Large intestine (tissue), 3 donors: ENCODE data around the gene PIN1. TPM values are rescaled to one million over a fixed set of nuclear protein-coding genes. Genes with fewer than 3 reads are reported as not detected.

ENCODE experiments used
- DNase-seq, 2 donors: peaks; one replicate each; pipeline versions ENCODE4 v3.0.0 to v3.0.0-alpha.2; 2013
- H3K27ac ChIP-seq: one replicate; pipeline ENCODE4 v1.5.1; 2013; ENCODE audit warnings: low read length
- H3K27me3 ChIP-seq: 2 replicates; pipeline ENCODE4 v1.6.1; 2013; ENCODE audit warnings: low read length; ENCODE audit not compliant: control insufficient read depth, insufficient read depth
- H3K36me3 ChIP-seq: 2 replicates; pipeline ENCODE4 v1.6.1; 2013; ENCODE audit warnings: low read length; ENCODE audit not compliant: control insufficient read depth, insufficient read depth
- H3K4me1 ChIP-seq: one replicate; pipeline ENCODE4 v1.6.1; 2013; ENCODE audit warnings: low read length; ENCODE audit not compliant: control insufficient read depth, insufficient read depth
- H3K4me3 ChIP-seq: one replicate; pipeline ENCODE4 v1.5.1; 2013; ENCODE audit warnings: low read length
- H3K9me3 ChIP-seq: one replicate; pipeline ENCODE4 v1.6.1; 2013; ENCODE audit warnings: mild to moderate bottlenecking, low read depth, low read length, moderate library complexity; ENCODE audit not compliant: control insufficient read depth
- WGBS: methylation state at CpG from one replicate; pipeline ENCODE4 v1.1.5; 2013; ENCODE audit warnings: low lambda C conversion rate; ENCODE audit not compliant: insufficient coverage; 5-methylcytosine and 5-hydroxymethylcytosine counted together
- polyA plus RNA-seq: library from polyadenylated mRNA; unstranded; fragments of 120-200 nt; gene quantifications from one replicate; pipeline ENCODE4 v1.2.1, GENCODE V29; 2013

Gene PIN1
- polyA plus RNA-seq, 1 donor, result 46.2 TPM

DNA sequence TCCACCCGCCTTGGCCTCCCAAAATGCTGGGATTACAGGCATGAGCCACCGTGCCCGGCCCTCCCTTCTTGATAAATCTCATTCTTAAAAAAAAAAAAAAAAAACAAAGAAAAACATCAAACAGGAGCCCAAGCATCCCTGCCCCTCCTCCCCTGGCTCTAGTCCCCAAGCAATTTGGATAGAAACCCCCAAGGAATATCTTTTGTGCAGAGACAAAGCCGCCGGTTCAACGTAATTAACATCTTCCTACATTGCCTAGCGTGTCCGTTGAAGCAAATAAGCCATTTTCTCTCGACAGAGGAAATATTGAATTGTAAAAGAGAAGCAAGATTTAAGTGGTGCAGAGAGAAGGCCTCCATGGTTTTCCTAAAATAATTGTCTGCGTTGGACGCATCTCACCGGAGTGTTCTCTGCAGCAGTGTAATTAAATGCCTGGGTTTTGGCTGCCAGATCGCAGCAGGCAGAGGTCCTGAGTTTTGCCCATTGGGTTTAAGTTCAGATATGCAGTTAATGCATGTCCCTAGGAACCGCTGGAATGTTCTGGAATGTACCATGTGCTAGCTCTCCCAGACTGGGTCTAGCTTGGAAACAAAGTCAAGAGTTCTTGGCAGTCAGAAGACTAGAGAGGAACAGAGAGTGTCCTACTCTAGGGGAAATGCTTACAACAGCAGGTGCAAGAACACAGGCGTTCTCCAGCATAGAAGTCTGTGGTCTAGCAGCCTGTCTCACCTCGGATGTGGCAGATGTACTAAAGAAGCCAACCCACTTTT, 30.8 kb downstream of the PIN1 start:
- WGBS, result 80% methylated on average over 2 of the region's 16 CpGs
- no peak for DNase-seq

DNA sequence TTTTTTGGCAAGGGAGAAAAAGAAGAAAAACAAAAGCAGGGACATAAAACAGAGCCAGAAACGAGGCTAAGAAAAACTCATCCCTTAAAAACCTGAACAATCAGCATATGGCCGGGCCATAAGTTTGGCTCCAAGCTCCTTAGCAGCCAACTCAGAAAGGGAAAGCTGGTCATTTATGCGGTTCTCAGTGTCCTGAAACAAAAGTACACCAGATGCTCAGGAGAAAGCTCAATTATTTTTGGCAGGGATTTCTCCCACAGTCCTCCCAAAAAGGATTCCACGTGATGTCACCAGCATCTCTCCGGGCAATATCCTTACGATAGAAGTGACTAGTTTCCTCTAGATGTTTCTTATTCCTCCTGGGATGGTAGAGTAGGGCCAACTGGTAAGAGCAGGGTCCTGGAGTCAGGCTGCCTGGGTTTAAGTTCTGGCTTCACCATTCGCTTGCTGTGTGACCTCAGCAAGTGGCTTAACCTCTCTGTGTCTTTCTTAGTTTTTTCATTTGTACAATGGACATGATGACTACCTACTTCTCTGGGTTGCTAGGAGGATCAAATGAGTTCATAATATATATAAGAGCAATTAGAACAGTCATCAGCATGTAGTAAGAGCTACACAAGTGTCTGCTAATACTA, 34.0 kb downstream of the PIN1 start:
- Histone ChIP-seq H3K36me3 (no peaks in the 10 kb centered on the region), H3K27me3 (no peaks in the 10 kb centered on the region), H3K4me1 (no peaks in the 10 kb centered on the region), H3K27ac (no peak overlapping the region), H3K4me3 (no peak overlapping the region), H3K9me3 (no peaks in the 10 kb centered on the region)
- WGBS, result 100% methylated on average over 1 of the region's 7 CpGs
- no peak for DNase-seq

More for the DNA sequence above, 30.8 kb downstream of the PIN1 start:
- no peaks in the 10 kb centered on the region for H3K4me1 ChIP-seq
- H3K36me3 ChIP-seq, result no peaks in the 10 kb centered on the region
- no peak overlapping the region for H3K27ac ChIP-seq
- H3K27me3 ChIP-seq, result no peaks in the 10 kb centered on the region
- H3K9me3 ChIP-seq, result no peaks in the 10 kb centered on the region
- H3K4me3 ChIP-seq, result no peak overlapping the region

DNA sequence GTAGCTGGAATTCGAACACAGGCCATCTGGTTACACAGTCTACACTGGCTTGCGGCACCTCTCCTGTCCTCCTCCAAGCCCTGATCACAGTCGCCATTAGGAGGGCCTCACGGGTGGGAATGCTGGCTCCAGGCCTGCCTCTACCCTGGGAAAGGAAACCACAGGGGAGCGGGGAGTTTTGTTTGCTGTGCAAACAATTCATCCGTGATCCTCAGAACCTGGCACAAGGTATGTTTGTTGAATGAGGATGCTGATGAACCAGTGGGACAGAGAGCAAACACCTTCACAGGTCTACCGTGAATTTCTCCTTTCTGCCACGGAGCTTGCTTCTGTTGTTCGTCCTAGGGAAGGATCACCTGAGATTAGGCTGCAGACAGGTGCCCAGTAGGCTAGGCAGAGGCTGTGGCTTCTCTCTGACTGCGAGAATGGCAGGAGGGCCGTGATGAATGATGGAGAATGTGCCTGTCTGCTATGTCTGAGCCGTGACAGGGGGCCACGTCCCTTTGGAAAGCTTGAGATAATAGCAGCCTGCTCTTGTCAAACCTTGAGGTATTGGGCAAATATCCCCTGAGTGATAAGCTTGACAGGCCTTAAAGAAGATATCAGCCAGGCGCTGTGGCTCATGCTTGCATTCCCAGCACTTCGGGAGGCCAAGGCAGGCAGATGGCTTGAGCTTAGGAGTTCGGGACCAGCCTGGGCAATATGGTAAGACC, 36.7 kb downstream of the PIN1 start:
- H3K4me3 ChIP-seq, result no peak overlapping the region
- no peak overlapping the region for H3K27ac ChIP-seq
- DNase-seq, result no peak
- no peaks in the 10 kb centered on the region for H3K4me1 ChIP-seq
- no CpG with 5 or more reads among the region's 16 CpGs for WGBS
- H3K36me3 ChIP-seq, result no peaks in the 10 kb centered on the region
- H3K9me3 ChIP-seq, result no peaks in the 10 kb centered on the region
- no peaks in the 10 kb centered on the region for H3K27me3 ChIP-seq

DNA sequence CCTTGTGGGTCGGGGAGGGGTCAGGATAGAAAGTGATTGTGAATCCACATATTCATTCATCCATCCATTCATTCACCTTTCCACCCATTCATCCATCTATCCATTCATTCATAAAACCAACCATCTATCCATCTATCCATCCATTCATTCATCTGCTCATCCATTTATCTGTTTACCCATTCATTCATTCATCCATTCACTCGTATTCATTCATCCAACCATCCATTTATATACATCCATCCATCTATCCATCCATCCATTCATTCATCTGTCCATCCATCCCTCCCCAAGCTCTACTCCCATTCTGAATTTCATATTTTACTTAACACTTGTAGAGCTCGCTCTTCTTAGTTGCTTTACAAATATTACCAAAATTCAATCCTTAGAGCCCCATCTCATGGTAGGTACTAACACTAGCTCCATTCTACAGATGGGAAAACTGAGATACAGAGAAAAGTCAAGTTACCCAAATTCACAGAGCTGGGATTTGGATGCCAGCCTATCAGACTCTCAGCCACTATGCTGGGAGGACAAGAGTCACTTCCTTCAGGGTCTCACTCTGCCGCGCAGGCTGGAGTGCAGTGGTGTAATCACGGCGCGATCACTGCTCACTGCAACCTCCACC, 37.6 kb downstream of the PIN1 start:
- H3K4me3 ChIP-seq, result no peak overlapping the region
- no peaks in the 10 kb centered on the region for H3K4me1 ChIP-seq
- no peaks in the 10 kb centered on the region for H3K27me3 ChIP-seq
- no peak overlapping the region for H3K27ac ChIP-seq
- H3K36me3 ChIP-seq, result no peaks in the 10 kb centered on the region
- 79% methylated on average over 2 of the region's 8 CpGs for WGBS
- no peak for DNase-seq
- H3K9me3 ChIP-seq, result no peaks in the 10 kb centered on the region

DNA sequence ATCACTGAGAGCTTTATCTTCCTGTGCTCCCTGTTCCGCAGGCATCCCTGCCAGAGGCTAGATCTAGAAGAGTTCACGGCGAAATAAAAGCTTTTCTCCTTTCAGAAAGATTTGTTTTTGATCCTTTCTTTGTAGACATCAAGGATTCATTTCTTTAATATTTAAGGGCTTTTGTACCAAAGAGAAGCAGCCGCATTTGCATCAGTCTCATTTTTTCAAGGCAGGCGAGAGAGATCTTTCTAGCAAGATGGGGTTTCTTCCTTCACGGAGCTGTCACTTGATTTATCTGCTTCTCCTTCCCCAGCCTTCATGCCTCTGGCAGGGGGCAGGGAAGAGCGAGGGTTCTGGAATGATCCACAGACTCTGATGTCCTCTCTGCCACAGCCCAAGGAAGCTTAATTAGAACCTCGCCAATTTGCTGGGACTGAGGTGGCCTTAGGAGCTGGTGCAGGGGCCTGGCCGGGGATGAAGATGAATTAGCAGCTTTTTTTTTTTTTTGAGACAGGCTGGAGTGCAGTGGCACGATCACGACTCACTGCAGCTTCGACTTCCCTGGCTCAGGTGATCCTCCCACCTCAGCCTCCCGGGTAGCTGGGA, 40.0 kb downstream of the PIN1 start:
- no peaks in the 10 kb centered on the region for H3K9me3 ChIP-seq
- WGBS, result 60% methylated on average over 2 of the region's 13 CpGs

DNA sequence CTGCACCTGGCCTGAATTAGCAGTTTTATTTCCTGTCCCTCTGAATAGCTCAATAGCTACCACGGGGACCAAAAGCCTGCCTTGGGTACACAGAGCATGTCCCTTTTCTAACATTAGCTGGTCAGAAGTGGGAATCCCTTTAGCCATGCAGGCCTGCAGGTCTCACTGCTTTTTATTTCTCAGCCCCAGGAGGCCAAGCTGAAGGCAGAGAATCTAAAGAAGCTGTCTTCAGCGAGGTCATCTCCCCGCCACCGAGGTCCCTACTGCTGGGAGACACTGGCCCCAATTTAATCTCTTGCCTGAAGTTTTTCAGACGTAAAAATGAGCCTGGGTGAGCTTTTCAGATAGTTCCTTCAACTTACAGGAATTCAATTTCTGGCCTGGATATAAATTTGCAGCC, 40.7 kb downstream of the PIN1 start:
- Histone ChIP-seq H3K36me3 (no peaks in the 10 kb centered on the region), H3K27me3 (no peaks in the 10 kb centered on the region), H3K4me3 (no peak overlapping the region), H3K27ac (no peak overlapping the region), H3K9me3 (no peaks in the 10 kb centered on the region), H3K4me1 (no peaks in the 10 kb centered on the region)
- no CpG with 5 or more reads among the region's 5 CpGs for WGBS
- no peak for DNase-seq

More for the DNA sequence above, 40.0 kb downstream of the PIN1 start:
- DNase-seq, result no peak
- Histone ChIP-seq H3K4me1 (no peaks in the 10 kb centered on the region), H3K27ac (no peak overlapping the region), H3K36me3 (no peaks in the 10 kb centered on the region), H3K4me3 (no peak overlapping the region), H3K27me3 (no peaks in the 10 kb centered on the region)

DNA sequence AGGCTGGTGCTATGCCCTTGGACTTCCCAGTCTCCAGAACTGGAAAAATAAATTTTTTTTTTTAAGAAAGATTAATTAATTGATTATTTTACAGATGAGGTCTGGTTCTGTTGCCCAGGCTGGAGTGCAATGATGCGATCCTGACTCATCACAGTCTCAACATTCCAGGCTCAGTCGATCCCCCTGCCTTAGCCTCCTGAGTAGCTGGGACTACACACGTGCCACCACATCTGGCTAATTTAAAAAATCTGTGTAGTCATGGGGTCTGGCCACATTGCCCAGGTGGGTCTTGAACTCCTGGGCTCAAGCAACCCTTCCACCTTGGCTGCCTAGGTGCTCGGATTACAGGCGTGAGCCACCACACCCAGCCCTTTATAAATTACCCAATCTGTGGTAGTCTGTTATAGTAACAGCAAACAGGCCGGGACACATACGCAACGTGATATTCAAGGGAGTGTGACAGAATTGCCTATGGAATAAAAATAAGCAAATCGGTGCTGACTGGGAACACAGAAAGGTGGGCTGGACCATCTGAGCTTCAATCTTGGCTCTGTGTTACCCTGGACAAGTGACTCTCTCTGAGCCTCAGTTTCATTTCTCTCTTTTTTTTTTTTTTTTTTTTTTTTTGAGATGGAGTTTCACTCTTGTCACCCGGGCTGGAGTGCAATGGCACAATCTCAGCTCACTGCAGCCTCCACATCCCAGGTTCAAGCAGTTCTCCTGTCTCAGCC, 42.8 kb downstream of the PIN1 start:
- no peak overlapping the region for H3K4me3 ChIP-seq
- no peaks in the 10 kb centered on the region for H3K27me3 ChIP-seq
- H3K27ac ChIP-seq, result no peak overlapping the region
- no peak for DNase-seq
- H3K36me3 ChIP-seq, result no peaks in the 10 kb centered on the region
- H3K9me3 ChIP-seq, result no peaks in the 10 kb centered on the region
- no peaks in the 10 kb centered on the region for H3K4me1 ChIP-seq
- no CpG with 5 or more reads among the region's 10 CpGs for WGBS

DNA sequence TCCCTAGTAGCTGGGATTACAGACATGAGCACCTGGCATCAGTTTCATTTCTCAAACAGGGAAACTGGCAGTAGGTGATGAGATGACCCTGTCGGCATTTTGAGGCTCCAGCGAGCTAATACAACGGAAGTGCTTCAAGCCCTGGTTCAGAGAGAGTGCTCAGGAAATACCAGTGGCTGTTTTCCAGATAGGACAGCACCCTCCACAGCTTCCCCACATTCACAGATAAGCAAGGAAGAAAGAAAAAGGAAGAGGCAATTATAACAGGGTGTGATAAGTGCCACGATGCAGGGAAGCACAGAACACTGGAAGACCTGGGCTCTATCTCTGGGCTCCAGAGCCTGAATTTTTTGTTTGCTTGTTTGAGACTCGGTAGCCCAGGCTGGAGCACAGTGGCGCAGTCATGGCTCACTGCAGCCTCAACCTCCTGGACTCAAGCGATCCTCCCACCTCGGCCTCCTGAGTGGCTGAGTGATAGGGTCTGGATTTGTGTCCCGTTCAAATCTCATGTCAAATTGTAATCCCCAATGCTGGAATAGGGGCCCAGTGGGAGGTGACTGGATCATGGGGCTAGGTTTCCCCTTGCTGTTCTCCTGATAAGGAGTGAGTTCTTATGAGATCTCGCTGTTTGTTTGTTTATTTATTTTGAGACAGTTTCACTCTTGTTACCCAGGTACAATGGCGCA, 43.5 kb downstream of the PIN1 start:
- no CpG with 5 or more reads among the region's 11 CpGs for WGBS
- H3K36me3 ChIP-seq, result no peaks in the 10 kb centered on the region

DNA sequence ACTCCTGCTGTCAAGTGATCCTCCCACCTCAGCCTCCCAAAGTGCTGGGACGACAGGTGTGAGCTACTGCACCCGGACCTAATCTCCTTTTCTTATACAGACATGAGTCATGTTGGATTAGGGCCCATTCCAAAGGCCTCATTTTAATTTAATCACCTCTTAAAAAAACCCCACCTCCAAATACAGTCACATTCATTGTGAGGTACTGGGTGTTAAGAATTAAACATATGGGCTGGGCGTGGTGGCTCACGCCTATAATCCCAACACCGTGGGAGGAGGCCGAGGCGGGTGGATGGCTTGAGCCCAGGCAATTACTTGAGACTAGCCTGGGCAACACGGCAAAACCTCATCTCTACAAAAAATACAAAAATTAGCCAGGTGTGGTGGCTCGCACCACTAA, 46.6 kb downstream of the PIN1 start:
- H3K9me3 ChIP-seq, result no peaks in the 10 kb centered on the region
- no peaks in the 10 kb centered on the region for H3K27me3 ChIP-seq
- H3K27ac ChIP-seq, result no peak overlapping the region
- no peaks in the 10 kb centered on the region for H3K4me1 ChIP-seq
- 100% methylated on average over 4 of the region's 9 CpGs for WGBS
- no peaks in the 10 kb centered on the region for H3K36me3 ChIP-seq
- H3K4me3 ChIP-seq, result no peak overlapping the region
- DNase-seq, result no peak

More for the DNA sequence above, 43.5 kb downstream of the PIN1 start:
- H3K27me3 ChIP-seq, result no peaks in the 10 kb centered on the region
- no peaks in the 10 kb centered on the region for H3K4me1 ChIP-seq
- no peak for DNase-seq
- H3K4me3 ChIP-seq, result no peak overlapping the region
- H3K27ac ChIP-seq, result no peak overlapping the region
- H3K9me3 ChIP-seq, result no peaks in the 10 kb centered on the region
